ENCODE data around the gene RPS27. TPM values are rescaled to one million over a fixed set of nuclear protein-coding genes. Genes with fewer than 3 reads are reported as not detected.

RPS27 gene
- 4,128 and 5,291 TPM in 2 replicates for total RNA-seq

GRCh38 chr1:153990468-153991150, at the start of gene RPS27:
Gene RPS27, plus strand, starts transcription at chr1:153990762. Its CDS starts 35 bp downstream, at chr1:153990797.

GRCh38 chr1:153946622-153947241, 43.8 kb upstream of the RPS27 start, which contains the start of gene DENND4B:
Gene DENND4B, minus strand, starts transcription at chr1:153946718. Its CDS starts 2,344 bp downstream, at chr1:153944374.

GRCh38 chr1:153958111-153958960, 32.2 kb upstream of the RPS27 start, which contains the start of gene CRTC2:
Gene CRTC2, minus strand, starts transcription at chr1:153958612. Its CDS starts 115 bp downstream, at chr1:153958497.

GRCh38 chr1:153963030-153963849, 27.3 kb upstream of the RPS27 start, which contains the start of gene SLC39A1:
Gene SLC39A1, minus strand, starts transcription at chr1:153963537. Its CDS starts 822 bp downstream, at chr1:153962715.

GRCh38 chr1:153967107-153967999, 23.2 kb upstream of the RPS27 start, which contains the start of gene CREB3L4:
Gene CREB3L4, plus strand, starts transcription at chr1:153967902. Its CDS starts 624 bp downstream, at chr1:153968526.

GRCh38 chr1:153977250-153978240, 13.0 kb upstream of the RPS27 start, which contains the start of gene JTB:
Gene JTB, minus strand, starts transcription at chr1:153977674. Its CDS starts 422 bp downstream, at chr1:153977252.

GRCh38 chr1:153985941-153986761, 4.4 kb upstream of the RPS27 start, which contains the start of gene RAB13:
Gene RAB13, minus strand, starts transcription at chr1:153986339. Its CDS starts 103 bp downstream, at chr1:153986236.

Other genes with a start within 250 kb of the RPS27 start
- 53.7 and 65.2 TPM in 2 replicates for gene SLC27A3, start 215.4 kb upstream of the RPS27 start, total RNA-seq
- 5.4 and 6.1 TPM in 2 replicates for gene GATAD2B, start 67.8 kb upstream of the RPS27 start, total RNA-seq
- gene DENND4B, start 44.0 kb upstream of the RPS27 start, total RNA-seq: 15.4 and 19.1 TPM in 2 replicates
- 9.9 and 13.7 TPM in 2 replicates for gene CRTC2, start 32.1 kb upstream of the RPS27 start, total RNA-seq
- 93.2 and 107 TPM in 2 replicates for gene SLC39A1, start 27.2 kb upstream of the RPS27 start, total RNA-seq
- 6.3 and 14.1 TPM in 2 replicates for gene CREB3L4, start 22.9 kb upstream of the RPS27 start, total RNA-seq
- gene JTB, start 13.1 kb upstream of the RPS27 start, total RNA-seq: 288 and 332 TPM in 2 replicates
- 67.0 and 141 TPM in 2 replicates for gene RAB13, start 4.4 kb upstream of the RPS27 start, total RNA-seq
- gene NUP210L, start 164.3 kb downstream of the RPS27 start, total RNA-seq: under 0.01 TPM in 1 of 2 replicates, not detected in the other
- gene TPM3, start 201.3 kb downstream of the RPS27 start, total RNA-seq: 221 and 362 TPM in 2 replicates
- not detected in 2 replicates for gene CFAP141, start 215.6 kb downstream of the RPS27 start, total RNA-seq
- gene UBAP2L, start 230.2 kb downstream of the RPS27 start, total RNA-seq: 60.5 and 66.3 TPM in 2 replicates